ENCODE results near the gene RYR1.

- TF ChIP-seq POLR2A (IDR thresholded peaks at IDR 0.05) (no peak), CTCF (IDR thresholded peaks at IDR 0.05) (no peak)
These were observed 16.3 kb upstream of the RYR1 start for GRCh38 chr19:38417146-38417543.

Measured in thyroid gland (tissue), 4 donors.